SK-N-SH (cell line): ENCODE results near the gene CPSF4. TPM values are rescaled to one million over a fixed set of nuclear protein-coding genes. Genes with fewer than 3 reads are reported as not detected.

Source experiments
- CTCF ChIA-PET: fragments of 300-600, 350-600 bp; formaldehyde crosslinking; extraction: SDS; loops from one replicate; lab custom pipeline; 2021; lab: Yijun Ruan, JAX
- POLR2A ChIA-PET: fragments of 350-600 bp; sonication (Branson Sonifier 250); formaldehyde crosslinking; extraction: SDS; loops from one replicate; lab custom pipeline; 2020; ENCODE audit warnings: antibody characterized with exemption, inconsistent platforms; lab: Yijun Ruan, JAX
- DNase-seq: peaks from one replicate; pipeline ENCODE4 v3.0.0; 2012
- H2AFZ ChIP-seq: fragments of 200-600 bp; sonication (generic); 2 replicates; pipeline ENCODE4 v1.8.1; 2016; ENCODE audit warnings: antibody characterized with exemption, mild to moderate bottlenecking, low read depth
- H3F3A ChIP-seq: fragments of 200-600 bp; sonication (generic); replicated peaks from 2 replicates; pipeline ENCODE3; 2016; ENCODE audit warnings: antibody characterized with exemption, mild to moderate bottlenecking; ENCODE audit not compliant: insufficient read depth
- H3K27ac ChIP-seq, 2 experiments: fragments of 200-500 bp in 1 of 2; fragments of 200-600 bp in 1 of 2; sonication (Bioruptor generic) in 1 of 2; sonication (generic), shearing (Covaris generic) in 1 of 2; 2 replicates each; pipeline versions ENCODE4 v1.5.1 to v1.6.1; 2014 to 2016; ENCODE audit warnings: low read depth in 2 of 2, inconsistent platforms in 1 of 2, low read length in 1 of 2, mild to moderate bottlenecking in 1 of 2, mixed read lengths in 1 of 2
- H3K27me3 ChIP-seq: fragments of 200-600 bp; sonication (generic), shearing (Covaris generic); 2 replicates; pipeline ENCODE4 v1.6.1; 2016; ENCODE audit warnings: mixed run types; ENCODE audit not compliant: insufficient read depth
- H3K36me3 ChIP-seq, 2 experiments: fragments of 200-500 bp in 1 of 2; fragments of 200-600 bp in 1 of 2; sonication (Bioruptor generic) in 1 of 2; sonication (generic) in 1 of 2; replicated peaks in 1 of 2; 2 replicates each; pipeline versions ENCODE3 to v1.5.1; 2014 to 2016; ENCODE audit warnings: low read length in 1 of 2, mild to moderate bottlenecking in 1 of 2; ENCODE audit not compliant: insufficient read depth in 2 of 2, control insufficient read depth in 1 of 2
- H3K4me1 ChIP-seq, 2 experiments: fragments of 200-500 bp in 1 of 2; fragments of 200-600 bp in 1 of 2; sonication (Bioruptor generic) in 1 of 2; sonication (generic), shearing (Covaris generic) in 1 of 2; 2 replicates each; pipeline versions ENCODE4 v1.5.1 to v1.6.1; 2014 to 2016; ENCODE audit warnings: low read depth in 1 of 2, low read length in 1 of 2, mixed run types in 1 of 2; ENCODE audit not compliant: insufficient read depth in 2 of 2, control insufficient read depth in 1 of 2
- H3K4me2 ChIP-seq: fragments of 200-600 bp; sonication (generic), shearing (Covaris generic); 2 replicates; pipeline ENCODE4 v1.6.1; 2017; ENCODE audit warnings: mixed run types
- H3K4me3 ChIP-seq, 2 experiments: fragments of 200-500 bp in 1 of 2; fragments of 200-600 bp in 1 of 2; sonication (Bioruptor generic) in 1 of 2; sonication (generic), shearing (Covaris generic) in 1 of 2; 2 replicates each; pipeline versions ENCODE4 v1.5.1 to v1.8.1; 2014 to 2016; ENCODE audit warnings: low read depth in 2 of 2, inconsistent platforms in 1 of 2, low read length in 1 of 2, mild to moderate bottlenecking in 1 of 2, mixed read lengths in 1 of 2, moderate library complexity in 1 of 2
- H3K79me2 ChIP-seq: fragments of 200-600 bp; sonication (generic); 2 replicates; pipeline ENCODE4 v1.8.1; 2017; ENCODE audit warnings: mild to moderate bottlenecking; ENCODE audit not compliant: insufficient read depth
- H3K9ac ChIP-seq: fragments of 200-600 bp; sonication (generic); 2 replicates; pipeline ENCODE4 v1.6.1; 2017; ENCODE audit warnings: mixed run types
- H3K9me2 ChIP-seq: fragments of 200-600 bp; sonication (generic); 2 replicates; pipeline ENCODE4 v1.6.1; 2017; ENCODE audit warnings: mixed run types
- H3K9me3 ChIP-seq: fragments of 200-600 bp; sonication (generic); 2 replicates; pipeline ENCODE4 v1.6.1; 2017; ENCODE audit warnings: mixed run types, mild to moderate bottlenecking, moderate library complexity
- H4K20me1 ChIP-seq: fragments of 200-600 bp; sonication (generic); 2 replicates; pipeline ENCODE4 v1.6.1; 2017; ENCODE audit warnings: mild to moderate bottlenecking, mixed run types; ENCODE audit not compliant: insufficient read depth
- ELF1 ChIP-seq: IDR thresholded peaks from 2 replicates; pipeline ENCODE4 v1.4.0; 2012
- FOXJ3 ChIP-seq: sonication (generic); formaldehyde crosslinking; IDR thresholded peaks from 2 replicates; pipeline ENCODE4 v1.5.1; 2020; ENCODE audit warnings: mild to moderate bottlenecking, missing genetic modification reagents
- GATA2 ChIP-seq: sonication (generic); formaldehyde crosslinking; IDR thresholded peaks from 2 replicates; pipeline ENCODE4 v1.5.0; 2020; ENCODE audit warnings: mild to moderate bottlenecking, missing genetic modification reagents
- JUND ChIP-seq: IDR thresholded peaks from 2 replicates; pipeline ENCODE4 v1.4.0; 2012
- MEF2A ChIP-seq: IDR thresholded peaks from 2 replicates; pipeline ENCODE4 v1.4.0; 2012; ENCODE audit warnings: low read depth, borderline replicate concordance
- POLR2AphosphoS5 ChIP-seq: IDR thresholded peaks from 2 replicates; pipeline ENCODE4 v1.6.1; 2012; ENCODE audit warnings: low read depth, low read length
- RAD21 ChIP-seq: IDR thresholded peaks from 2 replicates; pipeline ENCODE4 v1.6.1; 2012; ENCODE audit warnings: mild to moderate bottlenecking, low read length
- RXRA ChIP-seq: IDR thresholded peaks from 2 replicates; pipeline ENCODE4 v1.4.0; 2012; ENCODE audit warnings: low read depth, mild to moderate bottlenecking, borderline replicate concordance
- SIN3A ChIP-seq: IDR thresholded peaks from 2 replicates; pipeline ENCODE4 v1.6.1; 2012; ENCODE audit warnings: low read depth, mild to moderate bottlenecking, low read length, moderate library complexity, borderline replicate concordance
- SMC3 ChIP-seq: IDR thresholded peaks from 2 replicates; pipeline ENCODE4 v1.6.1; 2012; ENCODE audit warnings: low read depth, low read length, improper control_type of control experiment
- TCF12 ChIP-seq: IDR thresholded peaks from 2 replicates; pipeline ENCODE4 v1.4.0; 2012
- USF2 ChIP-seq: fragments of 150-350 bp; IDR thresholded peaks from 2 replicates; pipeline ENCODE4 v1.6.1; 2017; ENCODE audit warnings: antibody characterized with exemption, low read length, low read depth, borderline replicate concordance
- WGBS: methylation state at CpG from one replicate; pipeline ENCODE4 v1.1.6; 2017; ENCODE audit warnings: low lambda C conversion rate; 5-methylcytosine and 5-hydroxymethylcytosine counted together
- polyA plus RNA-seq, 3 experiments: library from polyadenylated mRNA; depleted of rRNA; stranded (reverse); fragments of >200 nt; gene quantifications; 2 replicates each; pipeline ENCODE4 v1.2.3, GENCODE V29; 2012

Gene CPSF4
- polyA plus RNA-seq, 1 of the 3 experiments (the other 2 are of a cell fraction), result 101 TPM

GRCh38 chr7:99461221-99461620 lies 22.5 kb downstream of the CPSF4 start:
- Histone ChIP-seq H3K4me3 (no peak overlapping the region), H3K4me1 (peaks cover 4 to 8% of the 10 kb centered on the region in 2 experiments; a peak in 2 of 4 replicates), H3K9me3 (no peaks in the 10 kb centered on the region), H3K4me2 (no peak overlapping the region), H3K79me2 (peaks cover 97% of the 10 kb centered on the region), H3K9ac (no peak overlapping the region), H3K27ac (no peak overlapping the region), H2AFZ (no peak overlapping the region), H3K27me3 (no peaks in the 10 kb centered on the region), H4K20me1 (peaks cover 53% of the 10 kb centered on the region), H3K36me3 (peaks cover 42 to 57% of the 10 kb centered on the region in 2 experiments), H3F3A (peaks cover 33% of the 10 kb centered on the region), H3K9me2 (no peaks in the 10 kb centered on the region)
- CTCF ChIA-PET, result interaction anchor here (1.0 to 1.2 kb wide), 2 partner anchors 12 to 155 kb away, joined by 3 read pairs; no protein-coding TSS in a partner anchor
- no peak for TF ChIP-seq JUND
- TF ChIP-seq SMC3, result no peak
- TF ChIP-seq POLR2AphosphoS5, result no peak
- no peak for TF ChIP-seq USF2
- TF ChIP-seq MEF2A, result no peak
- no peak for DNase-seq
- WGBS, result 76% methylated on average over 2 of the region's 2 CpGs
- POLR2A ChIA-PET, result no interaction called here

GRCh38 chr7:99465421-99465768 lies 26.7 kb downstream of the CPSF4 start:
- Histone ChIP-seq H3K27me3 (no peaks in the 10 kb centered on the region), H3F3A (peaks cover 4% of the 10 kb centered on the region), H2AFZ (peak overlapping the region; percentile 100), H3K27ac (peak overlapping the region; percentile 68 to 75), H3K4me3 (peak overlapping the region; percentile 71 to 97), H3K9me2 (no peaks in the 10 kb centered on the region), H3K4me2 (peak overlapping the region; percentile 95)
- CTCF ChIA-PET, result interaction anchor here (0.6 to 1.7 kb wide), 5 partner anchors 20 to 115 kb away, joined by 3 to 5 read pairs (median 3); no protein-coding TSS in a partner anchor
- 7% methylated on average over 9 of the region's 9 CpGs for whole genome bisulfite sequencing
- DNase-seq, result no peak
- TF ChIP-seq POLR2AphosphoS5 (no peak), GATA2 (no peak), SIN3A (no peak), TCF12 (no peak), RXRA (no peak), RAD21 (no peak), ELF1 (no peak), FOXJ3 (CRISPR knock-in tag) (no peak)
- TF ChIP-seq, all 33 proteins: peak for 0
- POLR2A ChIA-PET, result interaction anchor here (0.6 to 1.1 kb wide), 4 partner anchors 10 to 636 kb away, joined by 3 to 6 read pairs (median 4); partner anchors contain the start of genes AP4M1 and MCM7
- Histone ChIP-seq H4K20me1 (peaks cover 16% of the 10 kb centered on the region), H3K9ac (peak overlapping the region; percentile 93), H3K79me2 (peaks cover 62% of the 10 kb centered on the region), H3K9me3 (no peaks in the 10 kb centered on the region), H3K4me1 (peaks cover 4 to 8% of the 10 kb centered on the region in 2 experiments; a peak in 2 of 4 replicates), H3K36me3 (peaks cover 15 to 16% of the 10 kb centered on the region in 2 experiments)
